Esophagus muscularis mucosa (tissue), 4 donors: ENCODE measurements around the gene CLCF1. TPM values are rescaled to one million over a fixed set of nuclear protein-coding genes. Genes with fewer than 3 reads are reported as not detected.

ENCODE experiments used
- DNase-seq: peaks from one replicate; pipeline ENCODE4 v3.0.0-alpha.2; 2017; ENCODE audit errors: extremely low spot score
- H3K27ac ChIP-seq, 4 donors: fragments of 200-600 bp; sonication (generic); replicated peaks in 1 of 4; 1 replicate in 3 of 4; 2 replicates in 1 of 4; pipeline ENCODE4 v1.5.1; 2016 to 2019; ENCODE audit warnings: mild to moderate bottlenecking in 1 of 4
- H3K27me3 ChIP-seq, 4 donors: fragments of 200-600 bp; sonication (generic); one replicate each; pipeline versions ENCODE4 v1.5.1 to v1.6.0; 2016 to 2019
- H3K36me3 ChIP-seq, 4 donors: fragments of 200-600 bp; sonication (generic); one replicate each; pipeline ENCODE4 v1.5.1; 2016 to 2019
- H3K4me1 ChIP-seq, 4 donors: fragments of 200-600 bp; sonication (generic); one replicate each; pipeline ENCODE4 v1.5.1; 2016 to 2019
- H3K4me3 ChIP-seq, 4 donors: fragments of 200-600 bp; sonication (generic); 1 replicate in 2 of 4; 2 replicates in 2 of 4; pipeline ENCODE4 v1.5.1; 2016 to 2019; ENCODE audit warnings: mild to moderate bottlenecking in 4 of 4, moderate library complexity in 1 of 4
- H3K9me3 ChIP-seq, 4 donors: fragments of 200-600 bp; sonication (generic); 1 replicate in 3 of 4; 2 replicates in 1 of 4; pipeline ENCODE4 v1.5.1; 2016 to 2019
- CTCF ChIP-seq, 3 experiments: fragments of 200-600 bp in 2 of 3; fragments of 450-650 bp in 1 of 3; sonication (generic) in 2 of 3; IDR thresholded peaks; one replicate each; pipeline ENCODE4 v1.5.1; 2017 to 2019; ENCODE audit warnings: antibody characterized with exemption in 3 of 3, mild to moderate bottlenecking in 2 of 3, moderate library complexity in 1 of 3
- EP300 ChIP-seq: sonication (generic); formaldehyde crosslinking; IDR thresholded peaks from one replicate; pipeline ENCODE4 v1.6.1; 2017; ENCODE audit warnings: antibody characterized with exemption
- POLR2A ChIP-seq: fragments of 450-650 bp; IDR thresholded peaks from one replicate; pipeline ENCODE4 v1.6.1; 2017; ENCODE audit warnings: antibody characterized with exemption, moderate library complexity, mild to moderate bottlenecking, low read depth
- POLR2AphosphoS5 ChIP-seq, 2 donors: sonication (generic); formaldehyde crosslinking; IDR thresholded peaks; one replicate each; pipeline ENCODE4 v1.6.1; 2017; ENCODE audit warnings: antibody characterized with exemption in 2 of 2
- WGBS: methylation state at CpG from one replicate; pipeline ENCODE4 v1.1.5; 2018; 5-methylcytosine and 5-hydroxymethylcytosine counted together
- intact Hi-C: fragments of 100-400 bp; cut with DNase I; formaldehyde crosslinking; loops from one replicate; pipeline ENCODE4 v1.15.1; 2023
- total RNA-seq, 4 donors: library from RNA; depleted of rRNA; stranded (reverse); fragments of >200 nt; gene quantifications; one replicate each; pipeline versions ENCODE4 v1.1.0 to v1.2.1, GENCODE V29; 2016

The CLCF1 gene
- total RNA-seq, 4 donors from 2014 or later = 8.3 to 28.3 (median 11.8) TPM

- DNase-seq = no peak
- Histone ChIP-seq H3K4me3 (no peak overlapping the region), H3K36me3 (no peaks in the 10 kb centered on the region), H3K9me3 (no peaks in the 10 kb centered on the region), H3K4me1 (peaks cover 17 to 39% (median 21%) of the 10 kb centered on the region in 4 donors), H3K27me3 (no peaks in the 10 kb centered on the region), H3K27ac (no peak overlapping the region)
- WGBS = 81% methylated on average over 14 of the region's 23 CpGs
- TF ChIP-seq EP300 (no peak), POLR2A (no peak), CTCF (IDR thresholded peaks at IDR 0.05) (no peak), POLR2AphosphoS5 (IDR thresholded peaks at IDR 0.05) (no peak)
- intact Hi-C loops = loop anchor here (5.0 kb wide), 2 partner anchors 32 to 117 kb away; no protein-coding TSS in a partner anchor
Observed at GRCh38 chr11:67379061-67380058, 6.0 kb upstream of the CLCF1 start.

DNA sequence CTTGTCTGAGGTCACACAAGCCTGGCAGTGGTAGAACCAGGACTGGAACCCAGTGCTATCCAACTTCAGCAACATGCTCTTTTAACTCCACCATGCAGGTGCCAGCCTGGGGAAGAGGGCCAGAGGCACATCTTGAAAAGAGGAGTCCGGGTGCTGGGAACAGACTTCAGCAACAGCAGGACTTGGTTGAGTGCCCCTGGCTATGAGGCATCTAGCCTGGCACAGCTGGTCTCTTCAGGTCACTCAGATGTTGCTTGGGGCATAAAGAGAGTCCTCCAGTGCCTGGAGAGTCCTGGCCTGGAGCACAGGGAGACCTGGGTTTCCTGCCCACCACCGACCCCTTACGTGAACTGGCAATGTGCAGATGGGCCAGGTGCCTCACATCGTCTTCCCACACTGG, 5.1 kb upstream of the CLCF1 start:
- DNase-seq = no peak
- Histone ChIP-seq H3K4me3 (no peak overlapping the region), H3K4me1 (peaks cover 23 to 46% (median 28%) of the 10 kb centered on the region in 4 donors), H3K36me3 (no peaks in the 10 kb centered on the region), H3K27me3 (no peaks in the 10 kb centered on the region), H3K27ac (no peak overlapping the region), H3K9me3 (no peaks in the 10 kb centered on the region)
- 81% methylated on average over 4 of the region's 4 CpGs for WGBS
- intact Hi-C loops = no loop called here
- TF ChIP-seq POLR2AphosphoS5 (IDR thresholded peaks at IDR 0.05) (no peak), EP300 (no peak), CTCF (IDR thresholded peaks at IDR 0.05) (no peak)

DNA sequence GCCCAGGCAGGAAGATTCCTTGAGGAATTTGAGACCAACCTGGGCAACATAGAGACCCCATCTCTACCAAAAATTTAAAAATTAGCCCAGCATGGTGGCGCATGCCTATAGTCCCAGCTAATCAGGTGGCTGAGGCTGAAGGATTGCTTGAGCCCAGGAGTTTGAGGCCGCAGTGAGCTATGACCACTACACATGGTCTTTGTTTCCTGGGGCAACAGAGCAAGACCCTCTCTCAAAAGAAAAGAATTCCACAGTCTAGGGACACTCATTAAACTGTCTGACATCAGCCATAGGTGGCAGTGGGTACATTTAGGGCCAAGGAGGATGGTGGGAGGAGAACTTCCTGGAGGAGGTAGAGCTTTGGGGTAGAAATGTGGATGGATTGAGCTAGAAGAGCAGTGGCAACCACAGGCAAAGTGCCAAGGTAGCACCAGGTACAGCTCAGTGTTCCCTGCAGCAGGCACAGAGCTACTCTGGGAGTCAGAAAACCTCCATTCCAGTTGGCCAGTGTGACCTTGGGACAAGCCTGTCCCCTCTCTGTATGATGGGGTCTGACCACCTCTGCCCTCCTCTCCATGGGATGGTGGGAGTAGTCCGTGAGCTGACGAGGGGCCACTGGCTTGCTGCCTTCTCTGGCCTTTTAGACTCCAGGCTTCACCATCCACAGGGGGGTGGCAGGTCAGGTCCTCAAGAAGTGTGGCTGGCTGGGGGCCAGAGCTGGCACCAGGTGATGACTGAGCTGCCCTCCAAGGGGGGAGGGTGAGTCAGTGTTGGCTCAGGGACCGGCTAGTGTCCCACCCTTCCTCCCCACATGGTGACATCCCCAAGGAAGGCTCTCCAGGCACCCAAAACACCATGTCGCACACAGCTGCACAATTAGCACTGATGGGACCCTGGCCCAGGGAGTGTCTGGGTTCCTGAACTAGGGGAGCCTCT, 3.7 kb upstream of the CLCF1 start:
- TF ChIP-seq CTCF (IDR thresholded peaks at IDR 0.05) (no peak), POLR2A (no peak), POLR2AphosphoS5 (IDR thresholded peaks at IDR 0.05) (no peak), EP300 (no peak)

DNA sequence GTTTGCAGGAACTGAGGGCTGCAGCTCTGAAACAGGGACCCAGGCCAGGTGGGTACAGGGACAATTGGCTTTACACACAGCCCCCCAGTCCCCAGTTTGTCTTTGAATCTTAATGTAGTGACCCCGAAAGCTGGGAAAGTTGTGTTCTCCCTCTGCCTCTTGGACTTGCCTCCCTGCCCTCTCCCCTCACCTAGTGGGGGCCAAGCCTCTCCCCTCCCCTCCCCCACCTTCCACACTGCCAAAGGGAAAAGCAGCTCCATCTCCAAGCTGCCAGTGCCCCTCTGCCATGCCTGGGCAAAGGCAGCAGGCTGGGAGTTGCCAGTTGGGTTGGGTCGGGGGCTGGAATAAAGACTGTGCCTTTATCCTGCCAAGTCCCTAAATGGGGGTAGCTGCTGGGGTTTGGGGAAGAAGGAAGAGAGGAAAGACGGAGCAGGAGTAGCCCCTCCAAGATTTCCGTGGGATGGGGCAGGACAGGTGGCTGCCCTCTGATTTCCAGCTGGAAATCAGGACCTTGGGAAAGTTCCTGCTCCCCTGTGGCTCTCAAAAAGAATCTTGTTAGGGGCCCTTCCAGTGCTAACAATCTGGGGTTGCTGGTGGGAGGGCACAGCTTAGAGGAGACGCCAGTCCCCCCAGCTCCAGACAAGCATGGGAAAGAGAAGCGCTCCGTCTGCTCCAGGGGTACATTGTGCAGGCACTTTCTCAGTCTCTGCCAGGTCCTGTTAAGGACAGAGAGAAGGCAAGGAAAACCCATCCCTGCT, 2.8 kb upstream of the CLCF1 start:
- intact Hi-C loops = no loop called here
- no peaks in the 10 kb centered on the region for H3K9me3 ChIP-seq
- 81% methylated on average over 6 of the region's 7 CpGs for WGBS
- H3K27ac ChIP-seq = peak overlapping the region in 3 of 4 donors; percentile 99
- H3K4me3 ChIP-seq = no peak overlapping the region
- H3K4me1 ChIP-seq = peaks cover 31 to 49% (median 38%) of the 10 kb centered on the region in 4 donors
- no peak for DNase-seq
- no peaks in the 10 kb centered on the region for H3K36me3 ChIP-seq
- TF ChIP-seq POLR2A = no peak
- no peaks in the 10 kb centered on the region for H3K27me3 ChIP-seq

More for the DNA sequence above, 3.7 kb upstream of the CLCF1 start:
- no peak for DNase-seq
- Histone ChIP-seq H3K27ac (no peak overlapping the region), H3K27me3 (no peaks in the 10 kb centered on the region), H3K4me1 (peaks cover 22 to 45% (median 30%) of the 10 kb centered on the region in 4 donors), H3K4me3 (no peak overlapping the region), H3K36me3 (no peaks in the 10 kb centered on the region), H3K9me3 (no peaks in the 10 kb centered on the region)
- 77% methylated on average over 5 of the region's 6 CpGs for WGBS
- intact Hi-C loops = no loop called here
